ENCODE data around the gene ULK1. TPM values are rescaled to one million over a fixed set of nuclear protein-coding genes. Genes with fewer than 3 reads are reported as not detected.

ULK1 gene
- total RNA-seq, 1 experiment from 2014 or later, result 7.6 TPM

DNA sequence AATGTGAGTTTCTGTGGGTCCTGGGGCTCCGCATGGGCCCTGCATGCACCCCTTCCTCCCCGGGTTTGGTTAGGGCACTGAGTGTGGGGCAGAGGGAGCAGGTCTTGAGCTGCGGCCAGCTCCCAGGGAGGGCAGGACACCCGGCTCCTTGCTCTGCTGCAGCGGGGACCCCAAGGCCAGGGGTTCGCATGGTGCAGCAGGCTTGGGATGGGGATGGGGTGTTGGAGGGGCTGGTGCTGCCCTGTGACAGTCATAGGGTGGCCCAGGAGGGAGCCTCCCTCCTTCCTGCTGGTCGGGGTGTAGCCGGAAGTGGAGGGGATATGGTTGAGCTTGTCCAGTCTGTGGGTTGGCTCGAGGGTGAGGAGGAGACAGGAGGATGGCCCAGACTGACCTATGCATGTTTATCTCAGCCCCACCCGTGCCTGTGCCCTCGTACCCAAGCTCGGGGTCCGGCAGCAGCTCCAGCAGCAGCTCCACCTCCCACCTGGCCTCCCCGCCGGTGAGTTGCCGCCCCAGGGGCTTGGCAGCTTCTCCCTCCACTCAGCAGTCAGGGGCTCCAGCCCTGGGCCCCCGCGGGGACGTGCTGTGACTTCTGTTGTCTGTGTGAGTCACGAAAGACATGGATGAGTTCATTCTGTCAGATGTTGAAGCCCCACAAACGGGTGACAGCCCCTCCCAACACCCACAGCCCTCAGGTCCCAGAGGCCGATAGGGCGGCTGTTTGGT, 16.0 kb downstream of the ULK1 start:
- Histone ChIP-seq H3K9me3 (no peaks in the 10 kb centered on the region), H3K4me3 (no peak overlapping the region), H3K27me3 (no peaks in the 10 kb centered on the region), H3K36me3 (peaks cover 48% of the 10 kb centered on the region)
- no peak for DNase-seq

DNA sequence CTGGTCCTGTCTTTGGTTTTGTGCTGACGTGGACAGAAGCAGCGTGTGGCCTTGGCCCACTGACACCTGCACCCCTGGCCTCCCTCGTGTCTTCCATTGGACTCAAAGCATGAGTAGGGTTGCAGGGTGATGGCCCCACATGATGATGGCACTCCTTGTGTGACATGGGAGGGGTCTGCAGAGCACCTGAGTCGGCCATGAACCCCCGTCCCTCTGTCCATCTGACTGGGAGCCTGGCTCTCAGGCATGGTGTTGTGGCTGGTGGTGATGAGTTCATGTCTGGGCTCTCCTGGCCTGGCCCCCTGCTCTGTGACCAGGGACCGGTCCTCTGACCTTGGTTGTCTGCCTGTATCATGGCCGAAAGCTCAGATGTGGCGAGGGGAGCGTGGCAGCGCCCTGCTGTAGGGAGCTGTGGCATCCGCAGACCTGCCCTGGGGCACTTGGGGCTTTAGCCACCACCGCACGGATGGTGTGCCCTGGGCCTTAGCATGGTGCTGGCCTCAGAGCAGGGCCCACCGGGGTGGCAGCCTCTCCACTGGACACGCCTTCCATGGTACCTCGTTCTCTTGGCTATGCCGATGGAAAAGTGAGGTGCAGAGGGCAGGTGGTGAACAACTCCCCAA, 16.7 kb downstream of the ULK1 start:
- Histone ChIP-seq H3K27me3 (no peaks in the 10 kb centered on the region), H3K36me3 (peaks cover 53% of the 10 kb centered on the region)
- no peak for DNase-seq

DNA sequence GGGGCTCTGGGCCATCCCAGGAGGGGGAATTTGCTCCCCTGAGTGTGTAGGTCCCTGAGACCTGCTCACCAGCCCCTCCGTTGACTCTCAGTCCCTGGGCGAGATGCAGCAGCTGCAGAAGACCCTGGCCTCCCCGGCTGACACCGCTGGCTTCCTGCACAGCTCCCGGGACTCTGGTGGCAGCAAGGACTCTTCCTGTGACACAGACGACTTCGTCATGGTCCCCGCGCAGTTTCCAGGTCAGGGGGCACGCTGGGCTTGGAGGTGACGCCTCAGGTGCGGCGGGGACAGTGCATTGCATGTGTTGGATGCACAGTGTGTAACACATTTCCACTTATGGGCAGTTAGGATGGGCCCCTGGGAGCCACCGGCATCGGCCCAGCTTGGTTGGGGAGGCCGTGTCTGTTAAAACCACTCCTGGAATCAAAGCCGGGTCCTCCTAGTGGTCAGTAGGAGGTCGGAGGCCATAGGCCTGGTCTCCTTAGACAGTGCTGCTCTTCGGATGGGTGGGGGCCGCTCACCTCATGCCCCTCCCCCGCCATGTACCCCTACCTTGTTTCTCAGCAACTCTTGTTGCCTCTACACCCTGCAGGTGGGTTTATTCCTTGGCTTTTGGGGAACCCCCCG, 17.5 kb downstream of the ULK1 start:
- peaks cover 57% of the 10 kb centered on the region for H3K36me3 ChIP-seq
- DNase-seq, result no peak

More for the DNA sequence above, 16.7 kb downstream of the ULK1 start:
- no peak overlapping the region for H3K4me3 ChIP-seq
- no peaks in the 10 kb centered on the region for H3K9me3 ChIP-seq

GRCh38 chr12:131912518-131913274, 18.3 kb downstream of the ULK1 start:
- Histone ChIP-seq H3K4me3 (no peak overlapping the region), H3K36me3 (peaks cover 53% of the 10 kb centered on the region), H3K9me3 (no peaks in the 10 kb centered on the region), H3K27me3 (no peaks in the 10 kb centered on the region)
- DNase-seq, result peak; percentile 94

More for the DNA sequence above, 17.5 kb downstream of the ULK1 start:
- Histone ChIP-seq H3K9me3 (no peaks in the 10 kb centered on the region), H3K4me3 (no peak overlapping the region), H3K27me3 (no peaks in the 10 kb centered on the region)

DNA sequence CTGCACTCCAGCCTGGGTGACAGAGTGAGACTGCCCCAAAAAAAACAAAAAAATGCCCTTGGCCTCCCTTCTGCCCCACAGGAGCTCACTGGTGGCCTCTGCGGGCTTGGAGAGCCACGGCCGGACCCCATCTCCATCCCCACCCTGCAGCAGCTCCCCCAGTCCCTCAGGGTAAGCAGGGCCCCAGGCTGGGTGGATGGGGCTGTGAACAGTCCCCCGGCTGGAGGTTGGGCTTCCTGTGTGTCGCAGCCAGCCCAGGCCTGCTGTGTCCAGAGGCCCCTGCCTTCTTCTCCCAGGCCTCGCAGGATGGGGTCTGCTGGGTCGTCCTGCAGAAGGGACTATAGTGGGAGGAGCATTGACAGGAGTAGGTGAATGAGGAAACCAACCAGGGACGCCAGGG, 19.2 kb downstream of the ULK1 start:
- H3K36me3 ChIP-seq, result peaks cover 53% of the 10 kb centered on the region
- DNase-seq, result no peak
- no peaks in the 10 kb centered on the region for H3K9me3 ChIP-seq
- H3K27me3 ChIP-seq, result no peaks in the 10 kb centered on the region
- H3K4me3 ChIP-seq, result no peak overlapping the region

GRCh38 chr12:131914179-131914702, 19.8 kb downstream of the ULK1 start:
- DNase-seq, result no peak
- H3K36me3 ChIP-seq, result peaks cover 49% of the 10 kb centered on the region
- H3K27me3 ChIP-seq, result no peaks in the 10 kb centered on the region
- no peak overlapping the region for H3K4me3 ChIP-seq
- no peaks in the 10 kb centered on the region for H3K9me3 ChIP-seq

DNA sequence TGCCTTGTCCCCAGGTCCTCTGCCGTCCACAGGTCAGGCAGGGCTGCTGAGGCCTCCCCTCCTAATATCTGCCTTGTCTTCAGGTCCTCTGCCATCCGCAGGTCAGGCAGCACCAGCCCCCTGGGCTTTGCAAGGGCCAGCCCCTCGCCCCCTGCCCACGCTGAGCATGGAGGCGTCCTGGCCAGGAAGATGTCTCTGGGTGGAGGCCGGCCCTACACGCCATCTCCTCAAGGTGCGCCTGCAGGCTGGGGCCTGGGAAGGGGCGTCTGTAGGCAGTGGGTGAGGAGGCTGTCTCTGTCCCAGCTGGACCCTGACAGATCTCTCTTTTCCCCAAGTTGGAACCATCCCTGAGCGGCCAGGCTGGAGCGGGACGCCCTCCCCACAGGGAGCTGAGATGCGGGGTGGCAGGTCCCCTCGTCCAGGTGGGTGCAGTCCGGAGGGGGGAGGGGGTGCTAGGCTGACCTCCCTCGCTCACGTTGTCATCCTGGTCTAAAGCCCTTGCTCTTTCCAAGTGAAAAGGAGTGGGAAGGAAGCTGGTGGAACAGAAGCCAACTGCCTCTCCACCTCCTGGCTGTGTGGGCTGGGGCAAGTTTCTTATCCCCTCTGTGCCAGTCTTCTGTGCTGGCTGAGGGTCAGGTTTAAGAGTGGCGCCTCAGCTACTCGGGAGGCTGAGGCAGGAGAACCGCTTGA, 20.7 kb downstream of the ULK1 start:
- Histone ChIP-seq H3K9me3 (no peaks in the 10 kb centered on the region), H3K27me3 (no peaks in the 10 kb centered on the region), H3K36me3 (peaks cover 49% of the 10 kb centered on the region), H3K4me3 (no peak overlapping the region)
- DNase-seq, result no peak

DNA sequence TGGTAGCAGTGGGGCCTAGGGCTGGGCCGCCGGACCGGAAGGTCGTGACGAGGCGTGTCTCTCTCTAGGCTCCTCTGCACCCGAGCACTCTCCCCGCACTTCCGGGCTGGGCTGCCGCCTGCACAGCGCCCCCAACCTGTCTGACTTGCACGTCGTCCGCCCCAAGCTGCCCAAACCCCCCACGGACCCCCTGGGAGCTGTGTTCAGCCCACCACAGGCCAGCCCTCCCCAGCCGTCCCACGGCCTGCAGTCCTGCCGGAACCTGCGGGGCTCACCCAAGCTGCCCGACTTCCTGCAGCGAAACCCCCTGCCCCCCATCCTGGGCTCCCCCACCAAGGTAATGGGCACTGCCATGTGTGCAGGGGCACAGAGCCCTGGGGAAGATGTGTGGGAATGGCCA, 21.4 kb downstream of the ULK1 start:
- no peaks in the 10 kb centered on the region for H3K9me3 ChIP-seq
- DNase-seq, result no peak
- H3K27me3 ChIP-seq, result no peaks in the 10 kb centered on the region
- H3K36me3 ChIP-seq, result peaks cover 47% of the 10 kb centered on the region
- H3K4me3 ChIP-seq, result no peak overlapping the region

- Histone ChIP-seq H3K9me3 (no peaks in the 10 kb centered on the region), H3K36me3 (peaks cover 47% of the 10 kb centered on the region), H3K4me3 (no peak overlapping the region), H3K27me3 (no peaks in the 10 kb centered on the region)
- no peak for DNase-seq
These were observed 22.1 kb downstream of the ULK1 start for GRCh38 chr12:131916306-131917138.

- H3K4me3 ChIP-seq, result no peak overlapping the region
- H3K27me3 ChIP-seq, result no peaks in the 10 kb centered on the region
- H3K36me3 ChIP-seq, result peaks cover 43% of the 10 kb centered on the region
- no peak for DNase-seq
- H3K9me3 ChIP-seq, result no peaks in the 10 kb centered on the region
These were observed 22.8 kb downstream of the ULK1 start for GRCh38 chr12:131917139-131917710.

GRCh38 chr12:131917711-131918306, 23.4 kb downstream of the ULK1 start:
- Histone ChIP-seq H3K9me3 (no peaks in the 10 kb centered on the region), H3K27me3 (no peaks in the 10 kb centered on the region), H3K36me3 (peaks cover 39% of the 10 kb centered on the region), H3K4me3 (no peak overlapping the region)
- no peak for DNase-seq

- no peaks in the 10 kb centered on the region for H3K9me3 ChIP-seq
- no peak for DNase-seq
- no peak overlapping the region for H3K4me3 ChIP-seq
- H3K27me3 ChIP-seq, result no peaks in the 10 kb centered on the region
- H3K36me3 ChIP-seq, result peaks cover 39% of the 10 kb centered on the region
These were observed 24.1 kb downstream of the ULK1 start for GRCh38 chr12:131918311-131919050.

DNA sequence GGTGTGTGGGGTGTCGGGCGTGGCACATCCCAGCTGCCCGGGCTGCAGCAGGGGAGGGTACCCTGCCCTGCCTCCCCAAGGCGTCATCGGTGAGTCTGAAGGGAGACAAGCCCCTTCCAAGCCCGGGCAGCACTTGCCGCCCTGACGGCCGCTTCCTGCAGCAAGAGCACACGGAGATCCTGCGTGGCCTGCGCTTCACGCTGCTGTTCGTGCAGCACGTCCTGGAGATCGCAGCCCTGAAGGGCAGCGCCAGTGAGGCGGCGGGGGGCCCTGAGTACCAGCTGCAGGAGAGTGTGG, 24.6 kb downstream of the ULK1 start:
- no peak for DNase-seq
- Histone ChIP-seq H3K36me3 (peaks cover 36% of the 10 kb centered on the region), H3K27me3 (no peaks in the 10 kb centered on the region), H3K4me3 (no peak overlapping the region), H3K9me3 (no peaks in the 10 kb centered on the region)

- no peaks in the 10 kb centered on the region for H3K9me3 ChIP-seq
- H3K27me3 ChIP-seq, result no peaks in the 10 kb centered on the region
- H3K36me3 ChIP-seq, result peaks cover 30% of the 10 kb centered on the region
- no peak overlapping the region for H3K4me3 ChIP-seq
- DNase-seq, result no peak
These were observed 25.1 kb downstream of the ULK1 start for GRCh38 chr12:131919366-131920156.
